ENCODE measurements around the gene WASL. TPM values are rescaled to one million over a fixed set of nuclear protein-coding genes. Genes with fewer than 3 reads are reported as not detected.

Gene WASL
- total RNA-seq, 4 donors from 2014 or later = 42.5 to 55.9 (median 47.9) TPM

DNA sequence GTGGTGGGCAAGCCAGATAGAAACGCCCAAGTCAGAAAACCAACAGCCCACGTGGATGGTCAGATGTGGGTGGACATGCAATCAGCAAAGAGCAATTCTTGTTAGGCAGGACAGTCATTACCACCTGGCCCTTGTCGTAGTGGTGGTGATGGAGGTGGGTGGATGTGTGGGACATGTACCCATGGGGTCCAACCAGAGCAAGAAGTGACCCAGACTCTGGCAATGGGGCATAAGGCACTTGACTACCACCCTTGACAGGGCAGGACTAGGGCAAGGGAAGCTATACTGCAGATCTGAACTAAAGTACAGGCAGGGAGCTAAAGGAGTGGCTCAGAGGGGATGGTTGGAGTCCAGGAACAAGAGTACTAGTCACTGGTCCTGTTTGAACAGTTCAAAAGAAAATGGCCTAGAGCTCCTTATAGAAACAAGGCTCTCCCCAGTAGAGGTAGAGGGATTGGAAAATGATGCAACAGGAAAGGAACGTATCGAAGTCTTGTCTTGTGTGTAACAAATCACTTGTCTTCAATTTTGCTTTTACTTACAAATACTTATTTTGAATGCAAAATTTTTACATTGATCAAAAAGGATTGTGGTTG, 75.6 kb downstream of the WASL start:
- H3K9me3 ChIP-seq = no peaks in the 10 kb centered on the region
- no peak for TF ChIP-seq POLR2A (IDR thresholded peaks at IDR 0.05)
- TF ChIP-seq, protein P1, sequence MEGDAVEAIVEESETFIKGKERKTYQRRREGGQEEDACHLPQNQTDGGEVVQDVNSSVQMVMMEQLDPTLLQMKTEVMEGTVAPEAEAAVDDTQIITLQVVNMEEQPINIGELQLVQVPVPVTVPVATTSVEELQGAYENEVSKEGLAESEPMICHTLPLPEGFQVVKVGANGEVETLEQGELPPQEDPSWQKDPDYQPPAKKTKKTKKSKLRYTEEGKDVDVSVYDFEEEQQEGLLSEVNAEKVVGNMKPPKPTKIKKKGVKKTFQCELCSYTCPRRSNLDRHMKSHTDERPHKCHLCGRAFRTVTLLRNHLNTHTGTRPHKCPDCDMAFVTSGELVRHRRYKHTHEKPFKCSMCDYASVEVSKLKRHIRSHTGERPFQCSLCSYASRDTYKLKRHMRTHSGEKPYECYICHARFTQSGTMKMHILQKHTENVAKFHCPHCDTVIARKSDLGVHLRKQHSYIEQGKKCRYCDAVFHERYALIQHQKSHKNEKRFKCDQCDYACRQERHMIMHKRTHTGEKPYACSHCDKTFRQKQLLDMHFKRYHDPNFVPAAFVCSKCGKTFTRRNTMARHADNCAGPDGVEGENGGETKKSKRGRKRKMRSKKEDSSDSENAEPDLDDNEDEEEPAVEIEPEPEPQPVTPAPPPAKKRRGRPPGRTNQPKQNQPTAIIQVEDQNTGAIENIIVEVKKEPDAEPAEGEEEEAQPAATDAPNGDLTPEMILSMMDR (IDR thresholded peaks at IDR 0.05) = no peak
- TF ChIP-seq EP300 (IDR thresholded peaks at IDR 0.05) = no peak
- TF ChIP-seq POLR2AphosphoS5 (IDR thresholded peaks at IDR 0.05) = no peak
- H3K27ac ChIP-seq = no peak overlapping the region
- H3K27me3 ChIP-seq = no peaks in the 10 kb centered on the region
- no peaks in the 10 kb centered on the region for H3K36me3 ChIP-seq
- peaks cover 0 to 23% (median 0%) of the 10 kb centered on the region in 3 donors for H3K4me1 ChIP-seq
- ATAC-seq = no peak
- H3K4me3 ChIP-seq = no peak overlapping the region
- WGBS, 2 donors (ENCODE audit: low coverage in 1 of 2) = 81 to 91% methylated on average over 3 to 5 of the region's 5 CpGs

DNA sequence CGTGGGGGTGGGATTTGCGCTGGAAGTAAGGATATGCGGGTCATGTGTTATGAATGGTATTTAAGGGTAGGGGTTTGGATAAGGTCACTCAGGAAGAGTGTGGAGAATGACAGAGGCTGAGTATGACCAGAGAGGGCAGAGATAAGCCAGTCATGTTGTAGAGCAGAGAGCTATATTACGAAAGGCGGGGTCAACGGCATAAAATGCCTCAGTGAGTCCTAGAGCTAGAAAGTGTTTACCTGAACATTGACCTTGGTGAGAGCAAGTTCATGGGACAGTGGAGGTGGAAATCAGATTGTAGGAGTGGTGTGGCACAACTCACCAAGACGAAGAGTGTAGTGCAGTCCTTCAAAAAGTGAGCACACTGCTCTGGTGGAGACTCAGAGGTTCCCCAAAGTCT, 79.3 kb downstream of the WASL start:
- ATAC-seq = no peak
- 87 to 91% methylated on average over 7 of the region's 7 CpGs for WGBS, 2 donors (ENCODE audit: low coverage in 1 of 2)
- Histone ChIP-seq H3K27ac (no peak overlapping the region), H3K4me1 (peaks cover 0 to 13% (median 0%) of the 10 kb centered on the region in 3 donors), H3K36me3 (no peaks in the 10 kb centered on the region), H3K4me3 (no peak overlapping the region), H3K9me3 (no peaks in the 10 kb centered on the region), H3K27me3 (no peaks in the 10 kb centered on the region)
- TF ChIP-seq POLR2A (IDR thresholded peaks at IDR 0.05) = no peak
- TF ChIP-seq, protein P1 (IDR thresholded peaks at IDR 0.05) = no peak
- TF ChIP-seq EP300 (IDR thresholded peaks at IDR 0.05) = no peak
- TF ChIP-seq POLR2AphosphoS5 (IDR thresholded peaks at IDR 0.05) = no peak

DNA sequence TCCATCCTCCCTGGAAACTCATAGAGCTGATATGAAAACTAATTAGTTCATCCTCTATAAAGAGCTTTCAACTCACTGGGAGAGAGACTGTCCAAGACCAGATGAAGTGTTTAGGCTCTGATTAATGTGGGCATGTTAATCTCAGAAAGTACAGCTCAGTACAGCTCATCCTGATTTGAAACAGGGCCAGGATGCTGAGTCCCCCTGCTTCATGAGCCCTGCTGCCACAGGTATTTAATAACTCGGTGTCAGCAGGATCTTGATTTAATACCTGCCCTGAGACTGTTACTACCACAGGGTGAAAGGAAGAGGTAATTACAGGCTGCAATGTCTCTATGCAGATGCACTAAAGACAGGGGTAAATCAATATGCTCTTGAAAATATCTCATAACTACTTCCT, 82.3 kb downstream of the WASL start:
- Histone ChIP-seq H3K27me3 (no peaks in the 10 kb centered on the region), H3K36me3 (no peaks in the 10 kb centered on the region), H3K9me3 (no peaks in the 10 kb centered on the region), H3K4me3 (no peak overlapping the region), H3K4me1 (no peaks in the 10 kb centered on the region), H3K27ac (no peak overlapping the region)
- TF ChIP-seq, protein P1 (IDR thresholded peaks at IDR 0.05) = no peak
- TF ChIP-seq POLR2AphosphoS5 (IDR thresholded peaks at IDR 0.05) = no peak
- no peak for TF ChIP-seq POLR2A (IDR thresholded peaks at IDR 0.05)
- no peak for TF ChIP-seq EP300 (IDR thresholded peaks at IDR 0.05)
- ATAC-seq = no peak
- WGBS, 2 donors (ENCODE audit: low coverage in 1 of 2) = 0 to 11% methylated on average over 1 of the region's 1 CpG

DNA sequence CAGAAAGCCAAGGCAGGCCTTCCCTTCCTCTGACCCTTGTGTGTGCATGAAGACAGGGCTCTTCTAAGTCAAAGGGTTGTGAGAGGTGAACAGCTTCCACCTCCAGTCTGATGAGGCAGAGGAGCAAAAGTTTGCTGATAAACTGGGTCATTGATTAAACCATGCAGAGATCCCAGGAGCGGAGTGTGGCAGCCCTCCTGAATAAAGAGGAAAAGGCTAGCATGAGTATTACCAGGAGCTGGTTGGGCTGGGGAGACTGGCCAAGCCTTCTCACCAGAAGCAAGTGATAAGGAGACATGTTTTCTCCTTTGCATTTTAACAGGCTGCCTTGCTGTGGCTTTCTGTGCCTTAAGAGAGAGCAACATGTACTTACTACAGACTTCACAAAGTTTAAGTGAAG, 82.9 kb downstream of the WASL start:
- Histone ChIP-seq H3K27me3 (no peaks in the 10 kb centered on the region), H3K9me3 (no peaks in the 10 kb centered on the region), H3K4me1 (no peaks in the 10 kb centered on the region), H3K4me3 (no peak overlapping the region), H3K27ac (no peak overlapping the region), H3K36me3 (no peaks in the 10 kb centered on the region)
- TF ChIP-seq POLR2AphosphoS5 (IDR thresholded peaks at IDR 0.05) = no peak
- no peak for TF ChIP-seq POLR2A (IDR thresholded peaks at IDR 0.05)
- TF ChIP-seq, protein P1 (IDR thresholded peaks at IDR 0.05) = no peak
- TF ChIP-seq EP300 (IDR thresholded peaks at IDR 0.05) = no peak
- WGBS, 2 donors (ENCODE audit: low coverage in 1 of 2) = 67 to 83% methylated on average over 1 of the region's 1 CpG
- no peak for ATAC-seq

DNA sequence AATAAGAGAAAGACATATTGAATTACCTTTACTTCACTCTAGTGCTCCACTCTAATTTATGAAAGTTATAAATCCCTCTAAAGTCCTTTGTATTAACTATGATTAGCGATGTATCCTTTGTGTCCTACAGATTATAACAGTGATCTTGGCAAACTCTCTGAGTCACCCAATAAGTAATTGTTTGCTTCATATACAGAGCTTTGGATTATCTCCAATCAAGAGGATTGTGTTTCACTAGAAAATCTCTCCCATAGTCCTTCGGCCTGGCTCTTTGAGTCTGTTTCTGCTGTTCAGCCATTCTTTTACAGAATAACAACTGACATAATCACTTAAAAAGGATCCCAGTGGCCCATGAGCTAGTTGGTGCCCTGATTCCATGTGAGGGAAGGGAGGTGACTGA, 83.6 kb downstream of the WASL start:
- H3K27me3 ChIP-seq = no peaks in the 10 kb centered on the region
- H3K36me3 ChIP-seq = no peaks in the 10 kb centered on the region
- TF ChIP-seq EP300 (IDR thresholded peaks at IDR 0.05) (no peak), POLR2AphosphoS5 (IDR thresholded peaks at IDR 0.05) (no peak), POLR2A (IDR thresholded peaks at IDR 0.05) (no peak)
- TF ChIP-seq, protein P1 (IDR thresholded peaks at IDR 0.05) = no peak
- no peak for ATAC-seq
- no peak overlapping the region for H3K4me3 ChIP-seq
- 38 to 83% methylated on average over 1 to 2 of the region's 2 CpGs for WGBS, 2 donors (ENCODE audit: low coverage in 1 of 2)
- no peaks in the 10 kb centered on the region for H3K4me1 ChIP-seq
- H3K27ac ChIP-seq = no peak overlapping the region
- no peaks in the 10 kb centered on the region for H3K9me3 ChIP-seq
